GM04504 (cell line): Measurements from ENCODE around the gene PRPF31.

Experiments
- DNase-seq: peaks from one replicate; pipeline ENCODE4 v3.0.0-alpha.2; 2012; ENCODE audit warnings: low read depth

PRPF31 gene

DNA sequence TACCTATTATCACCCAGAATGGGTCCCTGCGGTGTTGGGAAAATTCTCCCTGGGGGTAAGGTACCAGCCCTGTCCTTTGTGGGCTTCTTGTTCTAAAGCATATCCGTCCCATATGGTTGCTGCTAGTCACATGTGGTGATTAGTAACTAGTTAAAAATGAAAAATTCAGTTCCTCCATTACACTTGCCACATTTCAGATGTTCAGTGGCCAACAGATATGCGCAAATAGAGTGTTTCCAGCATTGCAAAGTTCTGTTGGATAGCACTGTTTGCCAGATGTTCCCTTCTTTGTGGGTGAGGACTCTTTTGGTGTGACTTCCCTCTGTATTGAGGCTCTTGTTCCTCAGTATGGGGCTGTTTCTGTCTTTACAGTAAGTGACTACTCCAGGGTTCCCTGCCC is 25.8 kb downstream of the PRPF31 start:
- DNase-seq: peak; percentile 52

DNA sequence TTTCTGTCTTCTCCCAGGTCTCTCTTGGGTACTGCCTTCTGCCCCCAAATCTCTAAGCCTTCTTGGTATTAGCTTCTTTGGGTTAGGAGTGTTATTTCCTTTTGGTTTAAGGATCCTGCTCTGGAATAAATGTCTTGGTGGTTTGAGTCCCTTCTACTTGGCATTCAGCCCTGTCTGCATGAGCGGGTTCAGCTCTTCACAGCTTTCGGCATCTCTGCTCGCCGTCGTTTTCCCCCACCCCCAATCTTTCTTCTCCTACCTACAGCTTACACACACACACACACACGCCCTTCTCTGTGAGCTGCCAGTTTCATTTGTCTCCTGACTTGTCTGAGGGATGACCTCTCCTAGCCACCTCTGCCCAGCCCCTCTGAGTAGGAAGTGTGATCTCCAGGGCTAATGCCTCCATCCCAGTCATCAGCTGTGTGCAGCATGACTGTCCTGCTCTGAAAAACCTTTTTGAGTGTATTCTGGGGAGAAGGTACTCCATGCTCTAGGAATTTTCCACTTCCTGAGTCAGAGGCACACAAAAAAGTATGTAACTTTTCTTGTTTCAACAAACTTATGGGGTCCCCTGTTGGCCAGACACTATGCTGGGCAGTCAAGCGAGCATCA is 26.7 kb downstream of the PRPF31 start:
- no peak for DNase-seq

DNA sequence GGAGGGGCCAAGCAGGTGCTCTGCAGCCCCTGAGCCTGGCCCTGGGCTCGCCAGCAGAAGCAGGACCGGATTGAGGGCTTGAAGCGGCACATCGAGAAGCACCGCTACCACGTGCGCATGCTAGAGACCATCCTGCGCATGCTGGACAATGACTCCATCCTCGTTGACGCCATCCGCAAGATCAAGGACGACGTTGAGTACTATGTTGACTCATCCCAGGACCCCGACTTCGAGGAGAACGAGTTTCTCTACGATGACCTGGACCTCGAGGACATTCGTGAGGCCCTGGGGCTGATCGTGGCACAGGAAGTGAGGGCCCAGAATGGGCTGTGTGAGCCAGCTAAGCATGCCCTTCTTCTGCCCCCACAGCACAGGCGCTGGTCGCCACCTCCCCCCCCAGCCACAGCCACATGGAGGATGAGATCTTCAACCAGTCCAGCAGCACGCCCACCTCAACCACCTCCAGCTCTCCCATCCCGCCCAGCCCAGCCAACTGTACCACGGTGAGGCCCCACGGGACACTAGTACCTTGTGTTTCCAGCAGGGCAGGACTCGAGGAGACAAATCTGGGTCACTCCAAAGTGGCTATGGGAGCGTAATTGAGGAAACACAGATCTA is 30.1 kb downstream of the PRPF31 start:
- DNase-seq: no peak

DNA sequence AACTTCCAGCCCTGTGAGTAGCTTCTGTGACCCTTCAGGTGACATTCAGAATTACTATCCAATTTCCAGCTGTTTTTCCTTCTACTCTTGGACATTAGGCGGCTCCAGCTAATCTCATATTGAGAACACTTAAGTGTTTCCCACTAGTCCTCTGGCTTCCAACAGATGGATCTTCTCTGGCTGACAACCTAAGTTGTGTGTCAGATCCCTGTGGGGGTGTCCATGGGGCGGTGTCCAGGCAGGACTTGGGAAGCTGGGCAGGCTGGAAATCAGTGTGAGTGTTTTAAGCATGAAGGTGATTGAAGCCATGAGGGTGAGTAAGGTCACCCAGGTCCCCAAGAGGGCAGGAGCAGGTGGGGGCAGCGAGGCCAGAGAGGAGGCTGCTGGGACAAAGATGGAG is 32.1 kb downstream of the PRPF31 start:
- no peak for DNase-seq

DNA sequence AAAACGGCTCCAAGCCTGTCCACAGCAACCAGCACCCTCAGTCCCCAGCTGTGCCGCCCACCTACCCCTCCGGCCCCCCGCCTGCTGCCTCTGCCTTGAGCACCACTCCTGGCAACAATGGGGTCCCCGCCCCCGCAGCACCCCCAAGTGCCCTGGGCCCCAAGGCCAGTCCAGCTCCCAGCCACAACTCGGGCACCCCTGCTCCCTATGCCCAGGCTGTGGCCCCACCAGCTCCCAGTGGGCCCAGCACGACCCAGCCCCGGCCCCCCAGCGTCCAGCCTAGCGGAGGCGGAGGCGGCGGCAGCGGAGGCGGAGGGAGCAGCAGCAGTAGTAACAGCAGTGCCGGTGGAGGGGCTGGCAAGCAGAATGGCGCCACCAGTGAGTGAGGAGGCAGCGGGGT is 32.6 kb downstream of the PRPF31 start:
- DNase-seq: no peak

DNA sequence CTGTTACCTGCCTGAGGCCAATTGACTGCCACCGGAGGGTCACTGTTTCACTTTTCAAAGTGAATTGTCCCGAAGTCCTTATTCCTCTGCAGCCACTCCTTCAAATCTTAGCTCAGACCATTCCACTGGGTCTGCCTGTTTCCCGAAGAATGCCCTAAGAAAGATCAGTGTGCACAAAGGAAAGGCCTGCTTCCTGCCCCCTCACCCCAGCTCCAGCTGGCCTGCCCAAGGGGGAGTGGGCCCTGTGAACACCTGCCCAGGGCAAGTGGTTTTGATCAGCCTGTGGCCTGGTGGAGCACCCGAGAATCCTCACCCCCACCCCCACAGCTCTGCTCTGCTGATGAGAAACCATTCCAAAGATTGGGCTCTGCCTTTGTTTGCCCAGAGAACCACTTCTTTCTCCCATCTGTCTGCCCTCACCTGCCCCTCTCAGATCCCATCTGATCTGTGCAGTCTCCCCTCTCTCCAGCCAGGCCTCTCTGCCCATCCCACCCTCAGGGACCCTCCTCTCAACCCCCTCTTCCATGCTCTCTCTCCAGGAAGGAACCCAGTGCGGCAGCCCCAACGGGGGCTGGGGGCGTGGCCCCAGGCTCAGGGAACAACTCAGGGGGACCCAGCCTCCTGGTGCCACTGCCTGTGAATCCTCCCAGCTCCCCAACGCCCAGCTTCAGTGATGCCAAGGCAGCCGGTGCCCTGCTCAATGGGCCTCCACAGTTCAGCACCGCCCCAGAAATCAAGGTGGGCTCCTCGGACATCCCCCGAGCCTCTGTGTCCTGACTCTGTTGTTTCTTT is 33.7 kb downstream of the PRPF31 start:
- no peak for DNase-seq

DNA sequence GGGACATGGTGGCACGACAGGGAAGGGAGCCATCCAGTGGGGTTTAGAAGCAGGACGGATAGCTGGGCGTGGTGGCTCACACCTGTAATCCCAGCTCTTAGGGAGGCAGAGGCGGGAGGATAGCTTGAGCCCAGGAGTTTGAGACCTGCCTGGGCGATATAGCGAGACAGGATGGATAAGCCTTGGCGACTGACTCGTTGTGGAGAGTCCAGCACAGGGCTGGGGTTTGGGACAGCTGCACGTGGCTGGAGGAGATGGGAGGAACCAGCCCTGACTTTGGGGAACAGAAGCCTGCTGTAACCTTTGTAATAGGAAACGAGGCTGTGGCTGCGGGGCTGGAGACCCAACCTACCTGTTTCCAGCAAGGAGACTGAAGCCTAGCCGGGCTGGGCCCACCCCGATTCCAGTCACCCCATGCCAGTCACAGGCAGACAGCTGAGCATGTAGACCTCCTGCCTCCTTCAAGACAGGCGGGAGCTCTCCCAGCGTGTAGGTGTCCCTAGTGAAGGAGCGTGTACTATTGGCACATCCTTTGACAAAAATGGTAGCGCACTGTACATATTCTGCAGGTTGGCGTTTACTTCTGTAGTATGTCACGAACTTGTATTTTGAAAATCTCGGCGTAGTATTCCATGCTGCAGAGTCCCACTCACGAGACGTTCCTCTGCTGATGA is 35.9 kb downstream of the PRPF31 start:
- DNase-seq: no peak

DNA sequence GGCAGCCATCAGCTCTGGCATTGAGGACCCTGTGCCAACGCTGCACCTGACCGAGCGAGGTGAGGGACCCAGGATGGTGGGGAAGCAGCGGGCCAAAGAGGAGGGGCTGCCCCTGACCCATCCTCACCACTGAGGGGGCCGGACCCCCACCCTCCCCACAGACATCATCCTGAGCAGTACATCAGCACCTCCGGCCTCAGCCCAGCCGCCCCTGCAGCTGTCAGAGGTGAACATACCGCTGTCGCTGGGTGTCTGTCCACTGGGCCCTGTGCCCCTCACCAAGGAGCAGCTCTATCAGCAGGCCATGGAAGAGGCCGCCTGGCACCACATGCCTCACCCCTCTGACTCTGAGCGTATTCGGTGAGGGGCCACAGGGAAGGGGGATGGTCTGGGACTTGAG is 36.7 kb downstream of the PRPF31 start:
- no peak for DNase-seq

DNA sequence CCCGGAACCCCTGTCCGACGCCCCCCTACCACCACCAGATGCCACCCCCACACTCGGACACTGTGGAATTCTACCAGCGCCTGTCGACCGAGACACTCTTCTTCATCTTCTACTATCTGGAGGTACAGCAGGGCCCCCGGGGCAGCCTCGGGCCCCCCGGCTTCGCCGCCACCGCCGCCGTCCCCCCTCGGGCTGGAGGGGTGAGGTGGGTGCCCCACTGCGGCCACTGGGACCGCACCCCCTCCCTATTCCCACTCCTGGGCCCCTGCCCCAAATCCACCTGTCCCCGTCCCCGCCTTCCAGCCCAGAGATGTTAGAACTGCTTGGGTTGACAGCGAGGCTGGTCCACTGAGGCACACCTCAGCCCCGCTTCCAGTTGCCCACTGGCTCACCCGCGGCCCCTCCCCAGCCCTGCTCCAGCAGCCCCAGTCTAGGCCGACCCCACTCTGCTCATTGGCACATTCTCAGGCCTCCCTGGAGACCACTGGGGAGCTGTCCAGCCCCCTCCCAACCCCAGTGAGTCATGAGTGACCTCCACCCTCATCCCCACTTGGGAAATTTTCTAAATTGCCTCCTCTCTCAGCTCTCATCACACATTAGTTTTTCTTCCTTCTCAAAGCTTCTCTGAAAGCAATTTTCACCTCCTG is 37.4 kb downstream of the PRPF31 start:
- DNase-seq: no peak

DNA sequence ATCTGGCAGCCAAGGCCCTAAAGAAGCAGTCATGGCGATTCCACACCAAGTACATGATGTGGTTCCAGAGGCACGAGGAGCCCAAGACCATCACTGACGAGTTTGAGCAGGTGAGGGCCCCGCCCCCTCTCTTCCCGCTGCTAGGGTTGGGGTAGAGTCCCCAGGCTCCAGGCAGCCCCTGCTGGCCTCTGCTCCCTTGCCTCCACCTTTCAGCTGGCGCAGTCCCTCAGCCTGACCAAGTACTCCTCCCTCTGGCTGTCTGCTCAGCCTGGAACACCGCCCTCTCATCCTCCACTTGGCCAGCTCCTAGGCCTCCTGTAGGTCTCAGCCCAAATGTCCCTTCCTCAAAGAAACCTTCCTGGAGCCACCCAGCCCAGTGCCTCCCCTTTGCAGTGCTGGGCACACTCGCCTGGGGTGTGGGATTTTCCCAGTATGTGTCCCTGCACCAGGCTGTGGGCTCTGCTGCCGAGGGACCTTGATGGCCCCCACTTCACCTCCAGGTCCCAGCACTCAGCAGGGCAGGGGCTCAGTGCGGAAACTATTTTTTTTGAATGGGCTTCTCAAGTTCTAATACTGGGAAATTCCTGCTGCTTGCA is 38.3 kb downstream of the PRPF31 start:
- DNase-seq: no peak

DNA sequence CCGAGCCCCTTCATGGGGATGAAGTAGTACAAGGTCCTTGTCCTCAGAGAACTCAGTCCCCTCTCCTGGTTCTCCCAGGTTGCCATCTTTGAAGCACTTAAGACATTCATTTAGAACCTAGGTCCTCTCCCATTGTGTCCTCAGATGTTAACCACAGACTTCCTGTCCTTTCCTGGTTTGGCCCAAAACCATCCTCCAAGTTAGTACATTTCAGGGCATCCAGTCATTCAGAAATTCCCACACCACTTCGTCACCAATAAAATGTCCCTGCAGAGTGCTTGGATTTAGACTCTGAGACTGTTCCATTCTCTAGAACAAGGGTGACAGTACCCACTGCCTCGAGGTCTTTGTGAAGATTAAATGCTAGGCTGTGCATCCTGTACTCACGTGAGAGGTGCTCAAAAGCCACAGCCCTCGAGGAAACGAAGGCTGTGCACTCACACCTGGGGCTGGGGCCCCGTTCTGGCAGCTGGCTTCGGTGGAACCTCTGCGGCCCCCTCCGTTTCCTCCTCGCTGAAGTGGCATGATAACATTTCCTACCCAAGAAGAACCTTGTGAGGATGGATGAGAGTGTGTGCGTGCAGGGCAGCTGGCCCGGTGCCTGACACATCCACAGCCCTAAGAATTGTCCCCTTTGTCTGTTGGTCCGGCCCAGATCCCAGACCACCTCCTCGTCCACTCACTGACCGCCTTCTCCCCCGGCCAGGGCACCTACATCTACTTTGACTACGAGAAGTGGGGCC is 39.2 kb downstream of the PRPF31 start:
- peak; percentile 59 for DNase-seq

DNA sequence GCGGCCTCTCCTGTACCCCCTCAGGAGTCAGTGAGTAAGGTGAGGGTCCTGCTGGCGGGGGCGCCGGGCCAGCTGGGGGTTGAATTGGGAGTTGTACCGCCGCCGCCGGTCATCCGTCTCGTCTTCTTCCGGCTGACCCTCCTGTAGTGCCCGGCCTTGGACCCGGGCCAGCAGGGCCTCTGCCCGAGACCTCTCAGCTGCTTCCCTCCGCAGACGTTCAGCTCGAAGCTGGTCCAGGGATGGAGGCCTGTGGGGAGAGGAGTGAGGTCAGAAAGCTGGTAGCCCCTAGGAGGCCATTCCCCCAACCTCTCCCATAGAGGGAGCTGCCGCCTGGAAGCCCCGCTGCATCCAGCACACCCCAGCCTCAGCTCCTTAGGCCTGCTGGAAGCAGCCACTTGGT is 40.1 kb downstream of the PRPF31 start:
- DNase-seq: no peak

DNA sequence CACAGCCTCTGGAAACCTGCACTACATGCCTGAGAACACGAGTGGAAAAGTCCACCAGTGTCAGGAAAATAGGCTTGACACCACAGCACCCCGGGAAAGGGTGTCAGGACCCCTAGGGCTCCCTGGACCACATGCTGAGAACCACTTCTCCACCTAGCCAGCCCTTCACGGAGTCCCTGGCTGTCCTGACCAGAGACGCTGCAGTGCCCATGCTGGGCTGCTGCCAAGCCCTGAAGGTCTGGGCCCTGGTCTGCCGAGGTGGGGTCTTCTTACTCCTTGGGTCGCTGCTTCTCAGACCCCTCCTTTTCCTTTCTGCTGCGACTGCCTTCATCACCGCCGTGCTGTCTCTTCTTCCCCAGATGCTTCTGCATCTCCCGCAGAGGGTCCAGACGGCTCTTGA is 40.9 kb downstream of the PRPF31 start:
- no peak for DNase-seq

DNA sequence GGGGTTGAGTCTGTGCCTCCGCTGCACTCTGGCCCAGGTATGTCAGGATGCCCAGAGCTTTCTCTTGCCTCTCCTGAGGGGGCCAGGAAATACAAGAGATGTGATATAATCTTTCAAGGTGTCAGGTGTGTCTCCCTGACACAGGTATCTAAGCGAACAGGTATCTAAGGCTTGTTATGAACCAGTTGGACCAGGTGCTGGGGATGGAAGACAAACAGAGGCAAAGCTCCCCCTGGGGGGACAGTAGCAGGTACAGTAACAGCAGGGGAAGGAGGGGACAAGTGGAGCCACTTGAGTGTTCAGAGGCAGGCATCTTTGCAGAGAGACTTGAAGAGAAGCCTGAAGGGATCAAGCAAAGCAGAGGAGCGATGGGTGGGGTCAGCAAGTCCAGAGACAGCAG is 41.4 kb downstream of the PRPF31 start:
- no peak for DNase-seq

DNA sequence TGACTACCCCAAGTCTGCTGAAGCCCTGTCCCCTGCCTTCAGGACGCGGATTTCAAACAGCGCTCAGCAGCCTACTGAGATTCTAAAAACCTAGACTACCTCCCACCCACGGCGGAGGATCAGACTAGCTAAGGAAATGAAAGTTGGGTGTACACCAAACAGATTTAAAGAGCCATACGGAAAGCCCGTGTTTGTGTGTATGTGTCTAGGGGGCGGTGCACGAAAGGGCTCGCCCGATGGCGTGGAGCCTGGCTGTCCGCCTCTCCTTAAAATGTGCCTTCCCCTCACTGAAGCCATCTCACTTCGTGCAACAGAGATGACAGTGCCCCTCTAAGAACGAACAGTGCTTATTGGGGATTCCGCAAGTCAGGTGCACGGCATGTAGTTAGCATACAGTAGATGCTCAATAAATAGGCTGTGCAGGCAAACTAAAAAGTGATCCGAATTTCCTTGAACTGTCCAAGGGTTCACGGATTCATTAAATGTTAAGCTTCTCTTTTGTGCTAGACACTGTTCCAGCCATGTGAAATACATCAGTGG is 43.3 kb downstream of the PRPF31 start:
- no peak for DNase-seq

DNA sequence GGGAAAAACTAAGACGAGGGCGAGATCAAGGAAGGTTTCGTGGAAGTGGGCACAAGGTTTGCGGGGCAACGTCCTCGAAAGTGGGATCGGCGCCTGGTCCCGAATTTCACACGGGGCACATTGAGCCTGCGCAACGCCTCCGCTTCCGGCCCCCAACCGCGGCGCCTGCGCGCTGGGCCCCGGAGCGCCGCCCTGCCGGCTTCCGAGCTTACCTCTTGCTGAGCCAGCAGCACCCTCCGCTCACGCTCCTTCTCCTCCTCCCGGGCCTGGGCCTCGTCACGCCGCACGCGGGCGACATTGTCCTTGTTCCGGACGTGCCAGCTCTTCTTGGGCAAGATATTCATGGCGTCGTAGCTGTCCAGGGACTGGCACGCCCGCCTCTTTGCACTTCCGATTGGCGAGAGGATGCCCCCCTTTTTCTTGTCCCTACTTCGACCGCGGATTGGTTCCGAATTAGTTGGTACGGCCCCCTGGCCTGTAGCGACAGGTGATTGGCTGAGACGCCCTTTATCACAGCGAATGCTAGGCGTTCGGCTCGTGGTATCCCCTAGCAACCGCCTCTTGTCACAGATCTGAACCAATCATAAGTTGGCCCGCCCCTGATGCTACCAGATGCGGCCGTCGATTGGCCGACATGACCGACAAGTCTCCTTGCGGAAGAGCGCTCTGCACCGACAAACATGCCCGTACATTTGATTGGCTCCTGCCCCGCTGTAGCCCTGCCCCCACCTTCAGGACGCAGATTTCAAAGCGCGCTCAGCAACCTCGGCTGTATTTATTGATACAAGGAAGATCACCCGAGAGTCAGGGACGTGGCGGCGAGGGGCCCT is 44.0 kb downstream of the PRPF31 start, which contains the start of gene LENG1:
TSS of gene LENG1 (minus strand) at position 370 of the 830 bp plus-strand sequence. CDS start at position 344, 26 bp downstream.
- peak; percentile 100 for DNase-seq

DNA sequence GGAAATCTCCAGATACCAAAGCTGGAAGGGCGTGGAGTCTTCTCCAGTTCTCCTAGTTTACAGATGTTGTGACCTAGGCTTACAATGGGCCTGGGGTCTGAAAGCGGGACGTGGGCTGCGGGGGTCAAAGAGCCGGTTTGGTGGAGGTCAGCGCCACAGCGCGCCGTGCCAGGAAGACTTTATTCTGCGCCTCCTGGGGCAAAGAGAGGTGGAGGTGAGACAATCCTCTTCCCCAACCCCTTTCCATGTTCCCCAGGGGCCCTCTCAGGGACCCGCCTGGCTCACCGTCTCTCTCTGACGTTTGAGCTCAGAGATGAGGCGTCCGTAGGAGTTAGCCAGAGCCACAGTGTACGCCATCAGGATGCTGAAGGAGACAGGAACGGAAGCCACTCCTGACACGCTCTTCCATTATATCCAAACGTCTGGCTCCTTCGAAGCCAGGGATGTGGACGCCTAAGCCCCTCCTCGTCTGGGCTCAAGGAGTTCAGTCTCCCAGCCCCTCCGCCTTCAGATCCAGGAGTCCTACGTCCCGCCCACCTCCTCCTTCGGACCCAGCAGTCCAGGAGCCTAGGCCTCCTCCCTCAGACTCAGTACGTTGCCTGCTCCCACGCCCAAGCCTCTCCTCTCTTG is 44.7 kb downstream of the PRPF31 start:
- no peak for DNase-seq

DNA sequence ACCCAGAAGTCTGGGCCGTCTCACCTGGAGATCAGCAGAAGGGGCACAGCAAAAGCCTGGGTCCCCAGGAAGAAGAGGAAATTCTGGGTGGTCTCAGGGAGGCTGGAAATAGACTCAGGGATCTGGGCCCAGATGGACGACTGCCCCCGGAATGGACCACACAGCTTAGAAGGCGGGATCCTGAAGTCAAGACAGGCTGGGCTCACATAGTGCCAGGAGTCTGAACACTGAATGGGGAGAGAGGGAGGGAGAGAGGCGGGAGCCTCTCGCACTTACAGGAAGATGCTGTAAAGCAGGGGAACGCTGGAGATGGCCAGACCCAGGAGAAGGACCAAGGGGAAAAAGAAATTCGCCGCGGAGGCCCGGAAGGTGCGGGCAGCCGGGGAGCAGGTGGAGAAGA is 45.3 kb downstream of the PRPF31 start:
- DNase-seq: no peak

DNA sequence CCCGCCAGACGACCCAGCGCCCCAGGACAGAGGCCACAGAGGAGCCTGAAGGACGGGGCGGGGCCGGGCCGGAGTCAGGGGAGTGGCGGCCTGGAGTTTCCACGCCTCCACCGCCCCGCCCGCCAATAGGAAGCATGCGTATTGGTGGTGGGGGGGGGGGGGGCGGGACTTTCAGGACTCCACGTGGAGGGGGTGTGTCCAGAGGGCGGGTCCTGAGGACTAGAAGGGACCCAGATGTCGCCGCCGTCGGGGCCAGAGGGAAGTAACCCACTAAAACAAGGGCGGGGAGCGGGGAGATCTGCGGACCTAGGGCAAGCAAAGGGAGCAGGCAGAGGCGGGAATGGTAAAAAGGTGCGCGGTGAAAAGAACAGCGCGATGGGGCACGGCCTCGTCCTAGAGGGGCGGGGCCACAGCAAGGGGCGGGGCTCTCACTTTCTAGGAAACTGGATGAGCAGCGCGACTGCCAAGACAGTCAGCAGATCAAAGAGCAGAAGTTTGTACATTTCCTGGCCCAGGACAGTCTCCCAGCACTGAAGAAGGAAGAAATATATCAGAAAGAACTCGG is 46.8 kb downstream of the PRPF31 start:
- DNase-seq: no peak
